Adipocyte (in vitro differentiated cells): ENCODE results near the gene LENEP.

Experiments used
- DNase-seq: peaks from one replicate; pipeline ENCODE4 v3.0.0-alpha.2; 2015; ENCODE audit warnings: low read depth
- H3K27me3 ChIP-seq: replicated peaks from 2 replicates; pipeline ENCODE4 v1.7.0; 2013; ENCODE audit warnings: mild to moderate bottlenecking, low read length, moderate library complexity; ENCODE audit not compliant: control insufficient read depth, insufficient read depth
- H3K36me3 ChIP-seq: 2 replicates; pipeline ENCODE4 v1.7.0; 2013; ENCODE audit warnings: low read length, mild to moderate bottlenecking, moderate library complexity; ENCODE audit not compliant: control insufficient read depth, insufficient read depth, severe bottlenecking
- H3K4me1 ChIP-seq: 2 replicates; pipeline ENCODE4 v1.7.0; 2013; ENCODE audit warnings: mild to moderate bottlenecking, low read length, moderate library complexity; ENCODE audit not compliant: control insufficient read depth, insufficient read depth
- H3K4me3 ChIP-seq: 2 replicates; pipeline ENCODE4 v1.7.0; 2013; ENCODE audit warnings: mild to moderate bottlenecking, low read length, moderate library complexity
- H3K9ac ChIP-seq: 2 replicates; pipeline ENCODE4 v1.7.0; 2013; ENCODE audit warnings: mild to moderate bottlenecking, low read length, moderate library complexity
- H3K9me3 ChIP-seq: 2 replicates; pipeline ENCODE4 v1.7.0; 2013; ENCODE audit warnings: mild to moderate bottlenecking, low read length, moderate library complexity; ENCODE audit not compliant: control insufficient read depth

LENEP gene

GRCh38 chr1:155009742-155010141 is 16.4 kb downstream of the LENEP start:
- Histone ChIP-seq H3K9me3 (no peaks in the 10 kb centered on the region), H3K4me1 (peaks cover 52% of the 10 kb centered on the region), H3K36me3 (peaks cover 14% of the 10 kb centered on the region), H3K27me3 (no peaks in the 10 kb centered on the region), H3K4me3 (no peak overlapping the region), H3K9ac (no peak overlapping the region)
- no peak for DNase-seq

- DNase-seq, result no peak
- Histone ChIP-seq H3K9ac (no peak overlapping the region), H3K36me3 (peaks cover 20% of the 10 kb centered on the region), H3K4me1 (peaks cover 47% of the 10 kb centered on the region), H3K27me3 (no peaks in the 10 kb centered on the region), H3K9me3 (no peaks in the 10 kb centered on the region), H3K4me3 (no peak overlapping the region)
These were observed 17.0 kb downstream of the LENEP start for GRCh38 chr1:155010211-155010918.

GRCh38 chr1:155011004-155011416 is 17.6 kb downstream of the LENEP start:
- Histone ChIP-seq H3K9ac (no peak overlapping the region), H3K36me3 (peaks cover 26% of the 10 kb centered on the region), H3K27me3 (no peaks in the 10 kb centered on the region), H3K4me3 (no peak overlapping the region), H3K4me1 (peaks cover 40% of the 10 kb centered on the region), H3K9me3 (no peaks in the 10 kb centered on the region)
- no peak for DNase-seq

- Histone ChIP-seq H3K9ac (no peak overlapping the region), H3K9me3 (no peaks in the 10 kb centered on the region), H3K4me3 (no peak overlapping the region), H3K4me1 (peaks cover 35% of the 10 kb centered on the region), H3K27me3 (no peaks in the 10 kb centered on the region), H3K36me3 (peaks cover 30% of the 10 kb centered on the region)
- DNase-seq, result no peak
These were observed 18.1 kb downstream of the LENEP start for GRCh38 chr1:155011437-155012025.

GRCh38 chr1:155012026-155012546 is 18.7 kb downstream of the LENEP start:
- DNase-seq, result peak; percentile 48
- Histone ChIP-seq H3K9me3 (no peaks in the 10 kb centered on the region), H3K9ac (peak overlapping the region; percentile 70)

GRCh38 chr1:155012776-155013602 is 19.6 kb downstream of the LENEP start:
- Histone ChIP-seq H3K4me1 (peaks cover 33% of the 10 kb centered on the region), H3K9ac (peak overlapping the region; percentile 70), H3K9me3 (no peaks in the 10 kb centered on the region), H3K36me3 (peaks cover 33% of the 10 kb centered on the region), H3K4me3 (no peak overlapping the region), H3K27me3 (no peaks in the 10 kb centered on the region)
- DNase-seq, result no peak

More at GRCh38 chr1:155012026-155012546, 18.7 kb downstream of the LENEP start:
- Histone ChIP-seq H3K36me3 (peaks cover 33% of the 10 kb centered on the region), H3K4me3 (peak overlapping the region; percentile 18), H3K4me1 (peaks cover 36% of the 10 kb centered on the region), H3K27me3 (no peaks in the 10 kb centered on the region)

GRCh38 chr1:155013632-155014031 is 20.2 kb downstream of the LENEP start:
- Histone ChIP-seq H3K4me1 (peaks cover 33% of the 10 kb centered on the region), H3K27me3 (no peaks in the 10 kb centered on the region), H3K9me3 (no peaks in the 10 kb centered on the region), H3K36me3 (peaks cover 33% of the 10 kb centered on the region), H3K9ac (no peak overlapping the region), H3K4me3 (no peak overlapping the region)
- DNase-seq, result no peak

GRCh38 chr1:155014709-155015508 is 21.5 kb downstream of the LENEP start:
- Histone ChIP-seq H3K36me3 (peaks cover 33% of the 10 kb centered on the region), H3K4me1 (peaks cover 45% of the 10 kb centered on the region), H3K9ac (no peak overlapping the region), H3K9me3 (no peaks in the 10 kb centered on the region), H3K4me3 (no peak overlapping the region), H3K27me3 (no peaks in the 10 kb centered on the region)
- DNase-seq, result no peak

- H3K9me3 ChIP-seq, result no peaks in the 10 kb centered on the region
- H3K4me1 ChIP-seq, result peaks cover 45% of the 10 kb centered on the region
- H3K9ac ChIP-seq, result no peak overlapping the region
- no peak overlapping the region for H3K4me3 ChIP-seq
- peaks cover 33% of the 10 kb centered on the region for H3K36me3 ChIP-seq
- H3K27me3 ChIP-seq, result no peaks in the 10 kb centered on the region
- DNase-seq, result no peak
These were observed 22.3 kb downstream of the LENEP start for GRCh38 chr1:155015527-155016230.

GRCh38 chr1:155016231-155016831 is 22.9 kb downstream of the LENEP start:
- Histone ChIP-seq H3K27me3 (no peaks in the 10 kb centered on the region), H3K36me3 (peaks cover 29% of the 10 kb centered on the region), H3K9ac (peak overlapping the region; percentile 84), H3K4me3 (no peak overlapping the region), H3K4me1 (peaks cover 45% of the 10 kb centered on the region), H3K9me3 (no peaks in the 10 kb centered on the region)
- DNase-seq, result no peak
